Heart left ventricle (tissue), 16 donors: ENCODE data around the gene CADM3. TPM values are rescaled to one million over a fixed set of nuclear protein-coding genes. Genes with fewer than 3 reads are reported as not detected.

Experiments used
- ATAC-seq, 4 donors: fragments of 200-7000 bp; cut with Tn5 transposase; one replicate each; pipeline ENCODE4 v1.9.1; 2020 to 2022; ENCODE audit warnings: moderate library complexity in 4 of 4, mild to moderate bottlenecking in 3 of 4, moderate number of reproducible peaks in 1 of 4
- DNase-seq, 5 donors: peaks; one replicate each; pipeline ENCODE4 v3.0.0-alpha.2; 2020
- H3K27ac ChIP-seq, 12 donors: fragments of 200-600 bp; sonication (generic) in 4 of 12; one replicate each; pipeline versions ENCODE4 v1.5.0 to v1.8.0; 2016 to 2022; ENCODE audit warnings: mild to moderate bottlenecking in 2 of 12
- H3K27me3 ChIP-seq, 9 donors: fragments of 200-600 bp; sonication (generic) in 2 of 9; one replicate each; pipeline versions ENCODE4 v1.5.1 to v1.8.0; 2016 to 2022; ENCODE audit warnings: mild to moderate bottlenecking in 3 of 9
- H3K36me3 ChIP-seq, 9 donors: fragments of 200-600 bp; sonication (generic) in 2 of 9; one replicate each; pipeline versions ENCODE4 v1.5.0 to v1.8.0; 2018 to 2022; ENCODE audit warnings: mild to moderate bottlenecking in 2 of 9
- H3K4me1 ChIP-seq, 12 donors: fragments of 200-600 bp; sonication (generic) in 4 of 12; one replicate each; pipeline versions ENCODE4 v1.5.0 to v1.8.0; 2016 to 2022; ENCODE audit warnings: mild to moderate bottlenecking in 3 of 12
- H3K4me3 ChIP-seq, 12 donors: fragments of 200-600 bp; sonication (generic) in 4 of 12; one replicate each; pipeline versions ENCODE4 v1.5.0 to v1.8.0; 2017 to 2022; ENCODE audit warnings: mild to moderate bottlenecking in 9 of 12, moderate library complexity in 4 of 12
- H3K9me3 ChIP-seq, 12 donors: fragments of 200-600 bp; sonication (generic) in 4 of 12; one replicate each; pipeline versions ENCODE4 v1.5.0 to v1.8.0; 2016 to 2022; ENCODE audit warnings: mild to moderate bottlenecking in 1 of 12
- POLR2A ChIP-seq, 2 donors: fragments of 450-650 bp; IDR thresholded peaks; one replicate each; pipeline ENCODE4 v1.6.1; 2017; ENCODE audit warnings: antibody characterized with exemption in 2 of 2, mild to moderate bottlenecking in 2 of 2, moderate library complexity in 2 of 2
- WGBS, 4 donors: extraction: QIAGEN DNeasy Blood & Tissue Kit in 2 of 4; methylation state at CpG; one replicate each; pipeline versions ENCODE4 v1.1.5 to v1.1.7; 2013 to 2018; 5-methylcytosine and 5-hydroxymethylcytosine counted together
- intact Hi-C, 10 donors: fragments of 100-400 bp; cut with DNase I; formaldehyde crosslinking; loops; one replicate each; pipeline versions ENCODE4 v1.11.1 to v1.14.2; 2022
- polyA plus RNA-seq, 2 donors: library from polyadenylated mRNA; stranded (reverse); fragments of 200-250 nt; gene quantifications; one replicate each; pipeline ENCODE4 v1.2.3, GENCODE V29; 2013
- total RNA-seq, 9 donors: library from RNA; depleted of rRNA in 2 of 9; stranded (reverse); fragments of >200 nt in 2 of 9; fragmentation: NEBNext Ultra II Directional in 3 of 9; extraction: Animal tissue kit (Norgen Biotek cat#: 25700) in 3 of 9; gene quantifications; one replicate each; pipeline versions ENCODE4 v1.1.0 to v1.2.4, GENCODE V29; 2016 to 2023
- TF ChIP-seq, protein P1 (sequence below), 12 donors: fragments of 200-600 bp; sonication (generic) in 4 of 12; IDR thresholded peaks; one replicate each; pipeline versions ENCODE4 v1.5.0 to v1.8.0; 2018 to 2022; ENCODE audit warnings: antibody characterized with exemption in 12 of 12, mild to moderate bottlenecking in 5 of 12
- donor health status: ischemic (EF 13 %, LVEDD 7.1; RV severe dilation, severe dysfunction).
- donor health status: healthy with polysubstance abuse.
- donor health status: DM: no; HTN: yes; CAD: no.
- donor health status: DM: no; HTN: no; CAD: no.
- donor health status: ischemic (EF 25% LVEDD 6.9; RV normal size, moderate dysfunction).
- donor health status: ischemic (EF 25% LVEDD 5.7; RV mildly dilated, moderate dysfunction).
- donor health status: healthy.
- donor health status: DM: yes; HTN: yes; CAD: no.
- donor health status: ischemic (EF 35%, LVEDD 5.7; RV mildly dilated, moderate dysfunction).
- donor health status: nonischemic (EF 11% LVEDD 7.7; RV severe dilation, severe dysfunction).
- donor health status: DM: yes; HTN: yes; CAD: no.
- donor health status: PGD.
- donor health status: ischemic (EF 29% LVEDD 5.4; RV normal size, mild dysfunction).
- donor health status: nonischemic (EF 23%, LVEDD 6.1; RV moderate dilation, normal function).

The CADM3 gene
- total and polyA plus RNA-seq, 11 donors = 0.93 to 14.3 (median 2.3) TPM

DNA sequence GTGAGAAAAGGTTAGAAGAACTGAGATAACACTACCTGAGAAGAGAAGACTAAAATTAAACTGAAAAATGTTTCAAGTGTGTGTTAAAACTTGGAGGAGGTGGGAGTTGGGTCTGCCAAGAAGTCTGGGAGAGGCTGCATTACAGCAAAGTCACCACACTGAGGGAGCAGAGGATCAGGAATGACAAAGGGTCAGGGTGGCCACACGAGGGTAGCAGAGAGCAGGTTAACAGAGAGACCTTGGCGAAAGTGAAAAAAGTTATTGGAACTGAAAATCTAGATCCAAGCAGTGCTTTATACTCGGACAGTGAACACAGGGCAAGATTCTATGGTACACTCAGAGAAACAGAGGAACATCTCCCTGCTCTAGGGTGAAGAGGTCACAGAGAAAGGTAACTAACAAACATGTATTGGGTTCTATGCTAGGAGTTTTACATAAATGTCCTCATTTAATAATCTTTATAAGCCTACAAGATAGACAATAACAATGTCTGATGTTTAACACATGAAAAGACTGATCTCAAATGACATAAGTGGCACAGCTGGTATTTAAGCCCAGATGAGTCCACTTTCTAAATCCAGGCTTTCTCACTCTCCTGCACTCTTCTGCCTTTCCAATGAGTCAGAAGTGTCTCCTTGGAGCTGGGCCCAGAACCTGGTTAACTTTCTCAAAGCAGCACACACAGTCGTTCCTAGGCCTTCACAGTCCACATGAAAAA lies 10.3 kb upstream of the CADM3 start:
- H3K27ac ChIP-seq = peak overlapping the region in 2 of 12 donors; percentile 50 to 58
- peaks cover 0 to 7% (median 0%) of the 10 kb centered on the region in 12 donors for H3K4me1 ChIP-seq
- peak; percentile 96 to 99 (median 98) for ATAC-seq
- TF ChIP-seq, protein P1, sequence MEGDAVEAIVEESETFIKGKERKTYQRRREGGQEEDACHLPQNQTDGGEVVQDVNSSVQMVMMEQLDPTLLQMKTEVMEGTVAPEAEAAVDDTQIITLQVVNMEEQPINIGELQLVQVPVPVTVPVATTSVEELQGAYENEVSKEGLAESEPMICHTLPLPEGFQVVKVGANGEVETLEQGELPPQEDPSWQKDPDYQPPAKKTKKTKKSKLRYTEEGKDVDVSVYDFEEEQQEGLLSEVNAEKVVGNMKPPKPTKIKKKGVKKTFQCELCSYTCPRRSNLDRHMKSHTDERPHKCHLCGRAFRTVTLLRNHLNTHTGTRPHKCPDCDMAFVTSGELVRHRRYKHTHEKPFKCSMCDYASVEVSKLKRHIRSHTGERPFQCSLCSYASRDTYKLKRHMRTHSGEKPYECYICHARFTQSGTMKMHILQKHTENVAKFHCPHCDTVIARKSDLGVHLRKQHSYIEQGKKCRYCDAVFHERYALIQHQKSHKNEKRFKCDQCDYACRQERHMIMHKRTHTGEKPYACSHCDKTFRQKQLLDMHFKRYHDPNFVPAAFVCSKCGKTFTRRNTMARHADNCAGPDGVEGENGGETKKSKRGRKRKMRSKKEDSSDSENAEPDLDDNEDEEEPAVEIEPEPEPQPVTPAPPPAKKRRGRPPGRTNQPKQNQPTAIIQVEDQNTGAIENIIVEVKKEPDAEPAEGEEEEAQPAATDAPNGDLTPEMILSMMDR (IDR thresholded peaks at IDR 0.05) = peak; percentile 81 to 97 (median 91)
- TF ChIP-seq POLR2A (IDR thresholded peaks at IDR 0.05) = no peak
- intact Hi-C loops = loop anchor here (1.0 to 10.0 kb wide), 9 partner anchors 36 to 734 kb away; no protein-coding TSS in a partner anchor
- peak; percentile 64 to 73 (median 67) for DNase-seq
- H3K36me3 ChIP-seq = no peaks in the 10 kb centered on the region
- peaks cover 0 to under 1% (median 0%) of the 10 kb centered on the region in 12 donors for H3K9me3 ChIP-seq
- H3K4me3 ChIP-seq = no peak overlapping the region
- H3K27me3 ChIP-seq = peaks cover 0 to 28% (median 0%) of the 10 kb centered on the region in 9 donors
- 2 to 4% (median 2%) methylated on average over 4 of the region's 4 CpGs for WGBS, 4 donors

GRCh38 chr1:159161719-159162026 lies 9.7 kb upstream of the CADM3 start:
- H3K27ac ChIP-seq = peak overlapping the region in 1 of 12 donors; percentile 50
- intact Hi-C loops = loop anchor here (1.0 to 10.0 kb wide), 9 partner anchors 36 to 733 kb away; no protein-coding TSS in a partner anchor
- DNase-seq (no peak), ATAC-seq (no peak)
- no peaks in the 10 kb centered on the region for H3K36me3 ChIP-seq
- no peak overlapping the region for H3K4me3 ChIP-seq
- peaks cover 0 to 7% (median 0%) of the 10 kb centered on the region in 12 donors for H3K4me1 ChIP-seq
- H3K27me3 ChIP-seq = peaks cover 0 to 28% (median 0%) of the 10 kb centered on the region in 9 donors
- TF ChIP-seq, protein P1 (IDR thresholded peaks at IDR 0.05) = no peak
- TF ChIP-seq POLR2A (IDR thresholded peaks at IDR 0.05) = no peak
- no peaks in the 10 kb centered on the region for H3K9me3 ChIP-seq
- WGBS, 4 donors = 80 to 100% (median 96%) methylated on average over 1 of the region's 1 CpG

DNA sequence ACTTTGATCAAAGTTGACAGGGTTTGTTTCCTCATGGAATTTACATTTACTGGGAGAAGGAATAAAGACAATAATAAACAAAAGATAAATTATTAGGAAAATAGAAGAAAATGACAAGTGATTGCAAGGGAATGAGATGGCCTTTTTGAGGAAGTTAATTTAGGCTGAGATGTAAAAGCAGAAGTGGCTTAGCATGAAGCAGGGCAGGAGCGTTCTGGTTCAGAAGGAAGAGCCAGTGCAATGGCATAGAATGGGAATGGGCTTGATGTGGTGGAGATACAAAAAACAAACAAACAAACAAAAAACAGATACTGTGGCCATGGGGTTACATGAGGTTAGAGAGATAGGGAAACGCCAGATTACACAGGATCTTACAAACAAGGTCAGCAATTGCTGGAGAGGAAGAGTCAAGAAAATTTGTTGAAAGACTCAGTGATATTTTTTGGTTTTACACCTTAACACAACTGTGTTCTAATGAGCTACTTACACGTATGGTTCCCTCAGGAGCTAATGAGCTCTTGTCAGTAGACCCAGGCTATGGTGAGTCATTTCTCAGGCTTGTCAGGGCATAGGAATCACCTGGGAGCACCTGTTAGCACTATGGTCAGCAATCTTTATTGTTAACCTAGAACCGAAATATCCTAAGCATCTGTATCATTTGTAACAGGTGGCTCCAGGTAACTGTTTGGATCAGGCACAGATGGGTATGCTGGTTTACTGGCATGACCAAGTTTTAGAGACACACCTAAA lies 8.7 kb upstream of the CADM3 start:
- Histone ChIP-seq H3K27ac (no peak overlapping the region), H3K4me1 (peaks cover 0 to 7% (median 0%) of the 10 kb centered on the region in 12 donors), H3K36me3 (no peaks in the 10 kb centered on the region), H3K4me3 (no peak overlapping the region), H3K9me3 (no peaks in the 10 kb centered on the region), H3K27me3 (peaks cover 0 to 26% (median 0%) of the 10 kb centered on the region in 9 donors)
- WGBS, 4 donors = 72 to 81% (median 79%) methylated on average over 4 of the region's 4 CpGs
- TF ChIP-seq, protein P1 (IDR thresholded peaks at IDR 0.05) = no peak
- TF ChIP-seq POLR2A (IDR thresholded peaks at IDR 0.05) = no peak
- DNase-seq (no peak), ATAC-seq (no peak)
- intact Hi-C loops = loop anchor here in 8 of 10 donors (5.0 to 10.0 kb wide), 5 partner anchors 35 to 732 kb away; no protein-coding TSS in a partner anchor
